Ovary (tissue), 9 donors: Measurements from ENCODE around the gene RAF1. TPM values are rescaled to one million over a fixed set of nuclear protein-coding genes. Genes with fewer than 3 reads are reported as not detected.

Experiments
- DNase-seq, 5 donors: peaks; one replicate each; pipeline ENCODE4 v3.0.0-alpha.2; 2019 to 2020
- H3K27ac ChIP-seq, 2 donors: fragments of 200-600 bp; one replicate each; pipeline versions ENCODE4 v1.5.1 to v1.8.0; 2019 to 2022
- H3K27me3 ChIP-seq: fragments of 200-600 bp; one replicate; pipeline ENCODE4 v1.8.0; 2022
- H3K36me3 ChIP-seq: fragments of 200-600 bp; sonication (generic); one replicate; pipeline ENCODE4 v1.5.1; 2019
- H3K4me1 ChIP-seq: one replicate; pipeline ENCODE4 v1.8.1; 2013; ENCODE audit warnings: mild to moderate bottlenecking, moderate library complexity; ENCODE audit not compliant: insufficient read depth
- H3K4me3 ChIP-seq: fragments of 200-600 bp; sonication (generic); one replicate; pipeline ENCODE4 v1.5.1; 2017
- H3K9me3 ChIP-seq, 2 donors: fragments of 200-600 bp in 1 of 2; sonication (generic) in 1 of 2; one replicate each; pipeline versions ENCODE4 v1.5.1 to v1.8.1; 2013 to 2019; ENCODE audit warnings: mild to moderate bottlenecking in 1 of 2, moderate library complexity in 1 of 2
- CTCF ChIP-seq, 3 donors: fragments of 450-650 bp in 2 of 3; fragments of 200-600 bp in 1 of 3; IDR thresholded peaks; one replicate each; pipeline versions ENCODE4 v1.5.1 to v1.8.0; 2016 to 2022; ENCODE audit warnings: antibody characterized with exemption in 3 of 3, mild to moderate bottlenecking in 1 of 3
- EP300 ChIP-seq: sonication (generic); formaldehyde crosslinking; IDR thresholded peaks from one replicate; pipeline ENCODE4 v1.6.1; 2017; ENCODE audit warnings: antibody characterized with exemption
- POLR2A ChIP-seq: fragments of 450-650 bp; IDR thresholded peaks from one replicate; pipeline ENCODE4 v1.6.1; 2017; ENCODE audit warnings: antibody characterized with exemption, mild to moderate bottlenecking, moderate library complexity
- WGBS, 3 donors: extraction: QIAGEN DNeasy Blood & Tissue Kit in 1 of 3; methylation state at CpG; one replicate each; pipeline versions ENCODE4 v1.1.5 to v1.1.7; 2013 to 2017; 5-methylcytosine and 5-hydroxymethylcytosine counted together
- intact Hi-C, 4 donors: fragments of 100-400 bp; cut with DNase I; formaldehyde crosslinking; loops; one replicate each; pipeline versions ENCODE4 v1.11.0 to v1.15.1; 2022 to 2023
- polyA plus RNA-seq, 2 donors: library from polyadenylated mRNA; stranded (reverse); fragments of 200-250 nt in 1 of 2; fragments of 350-450 nt in 1 of 2; fragmentation: Illumina TruSeq in 1 of 2; extraction: RNeasy Lipid Tissue Mini Kit (QIAGEN cat#74804) in 1 of 2; gene quantifications; one replicate each; pipeline ENCODE4 v1.2.3, GENCODE V29; 2013 to 2014
- total RNA-seq, 7 donors: library from RNA; depleted of rRNA in 2 of 7; stranded (reverse); fragments of >200 nt in 2 of 7; fragmentation: NEBNext Ultra II Directional in 3 of 7; extraction: Animal tissue kit (Norgen Biotek cat#: 25700) in 3 of 7; gene quantifications; one replicate each; pipeline versions ENCODE4 v1.1.0 to v1.2.4, GENCODE V29; 2016 to 2023
- donor health status: DM: no; HTN: no; CAD: no; lungs with moderate emphysema.
- donor health status: DM: no; HTN: no; CAD: no.
- donor health status: Bipolar disorder and iron deficiency.
- donor health status: DM: yes; HTN: yes; CAD: no.
- donor health status: DM: no; HTN: no; CAD: no.
- donor health status: DM: yes; HTN: yes; CAD: no.

The RAF1 gene
- total and polyA plus RNA-seq, 9 donors: 62.1 to 106 (median 78.8) TPM

- no peaks in the 10 kb centered on the region for H3K9me3 ChIP-seq
- no peak overlapping the region for H3K4me3 ChIP-seq
- 48 to 61% (median 53%) methylated on average over 7 of the region's 7 CpGs for WGBS, 3 donors
- TF ChIP-seq POLR2A (no peak), EP300 (no peak), CTCF (IDR thresholded peaks at IDR 0.05) (no peak)
- intact Hi-C loops: no loop called here
- no peaks in the 10 kb centered on the region for H3K27me3 ChIP-seq
- H3K4me1 ChIP-seq: no peaks in the 10 kb centered on the region
- H3K27ac ChIP-seq: no peak overlapping the region
- DNase-seq: no peak
- no peaks in the 10 kb centered on the region for H3K36me3 ChIP-seq
Measured at GRCh38 chr3:12574661-12575060, 89.3 kb downstream of the RAF1 start.

- Histone ChIP-seq H3K27me3 (no peaks in the 10 kb centered on the region), H3K4me3 (no peak overlapping the region), H3K27ac (no peak overlapping the region), H3K36me3 (no peaks in the 10 kb centered on the region), H3K9me3 (no peaks in the 10 kb centered on the region), H3K4me1 (no peaks in the 10 kb centered on the region)
- TF ChIP-seq POLR2A (no peak), CTCF (IDR thresholded peaks at IDR 0.05) (no peak), EP300 (no peak)
- intact Hi-C loops: no loop called here
- 91 to 95% (median 94%) methylated on average over 6 of the region's 6 CpGs for WGBS, 3 donors
- DNase-seq: no peak
Measured at GRCh38 chr3:12574131-12574530, 89.8 kb downstream of the RAF1 start.

- DNase-seq: no peak
- H3K9me3 ChIP-seq: no peaks in the 10 kb centered on the region
- intact Hi-C loops: no loop called here
Measured at GRCh38 chr3:12571986-12572385, 91.9 kb downstream of the RAF1 start.

GRCh38 chr3:12569836-12570235 lies 94.1 kb downstream of the RAF1 start:
- WGBS, 3 donors: 82 to 85% (median 84%) methylated on average over 6 of the region's 6 CpGs
- no peaks in the 10 kb centered on the region for H3K36me3 ChIP-seq
- intact Hi-C loops: no loop called here

More at GRCh38 chr3:12571986-12572385, 91.9 kb downstream of the RAF1 start:
- H3K4me3 ChIP-seq: no peak overlapping the region
- no peaks in the 10 kb centered on the region for H3K27me3 ChIP-seq
- TF ChIP-seq POLR2A: no peak
- no peak for TF ChIP-seq EP300
- TF ChIP-seq CTCF (IDR thresholded peaks at IDR 0.05): no peak
- H3K4me1 ChIP-seq: no peaks in the 10 kb centered on the region
- 85 to 90% (median 86%) methylated on average over 11 of the region's 11 CpGs for WGBS, 3 donors
- H3K36me3 ChIP-seq: no peaks in the 10 kb centered on the region
- no peak overlapping the region for H3K27ac ChIP-seq

More at GRCh38 chr3:12569836-12570235, 94.1 kb downstream of the RAF1 start:
- peaks cover 0 to 4% of the 10 kb centered on the region in 2 donors for H3K9me3 ChIP-seq
- no peak overlapping the region for H3K4me3 ChIP-seq
- DNase-seq: no peak
- no peak for TF ChIP-seq EP300
- TF ChIP-seq POLR2A: no peak
- no peak for TF ChIP-seq CTCF (IDR thresholded peaks at IDR 0.05)
- H3K27me3 ChIP-seq: no peaks in the 10 kb centered on the region
- H3K27ac ChIP-seq: no peak overlapping the region
- H3K4me1 ChIP-seq: no peaks in the 10 kb centered on the region
